RWPE2 (cell line): Measurements from ENCODE around the gene GRID2.

Source experiments
- ATAC-seq: fragments of 200-7000 bp; cut with Tn5 transposase; 3 replicates; pipeline ENCODE4 v1.9.1; 2021; ENCODE audit warnings: low read depth
- DNase-seq: peaks from one replicate; pipeline ENCODE4 v3.0.0-alpha.2; 2020; ENCODE audit warnings: low spot score
- H3K27ac ChIP-seq: fragments of 450-650 bp; 2 replicates; pipeline ENCODE4 v1.5.1; 2017; ENCODE audit warnings: mild to moderate bottlenecking; ENCODE audit not compliant: poor library complexity, severe bottlenecking
- H3K27me3 ChIP-seq: fragments of 250-450 bp; sonication (Bioruptor Pico); 2 replicates; pipeline ENCODE4 v1.5.1; 2021; ENCODE audit warnings: mild to moderate bottlenecking, moderate library complexity; ENCODE audit not compliant: insufficient read depth, poor library complexity, severe bottlenecking
- H3K36me3 ChIP-seq: fragments of 250-450 bp; sonication (Bioruptor Pico); 2 replicates; pipeline ENCODE4 v1.5.1; 2020; ENCODE audit warnings: low read depth, mild to moderate bottlenecking, moderate library complexity
- H3K4me1 ChIP-seq: fragments of 250-450 bp; sonication (Bioruptor Pico); 2 replicates; pipeline ENCODE4 v1.5.1; 2021; ENCODE audit warnings: mild to moderate bottlenecking, moderate library complexity; ENCODE audit not compliant: insufficient read depth, poor library complexity, severe bottlenecking
- H3K4me3 ChIP-seq: fragments of 250-450 bp; sonication (Bioruptor Pico); 2 replicates; pipeline ENCODE4 v1.5.1; 2021; ENCODE audit warnings: mild to moderate bottlenecking, moderate library complexity; ENCODE audit not compliant: severe bottlenecking
- H3K9me3 ChIP-seq: fragments of 250-450 bp; sonication (Bioruptor Pico); 2 replicates; pipeline ENCODE4 v1.5.1; 2021; ENCODE audit warnings: mild to moderate bottlenecking, moderate library complexity; ENCODE audit not compliant: severe bottlenecking
- TF ChIP-seq, protein P1 (sequence below): fragments of 450-650 bp; IDR thresholded peaks from one replicate; pipeline ENCODE4 v1.5.1; 2017; ENCODE audit warnings: mild to moderate bottlenecking, moderate library complexity; ENCODE audit not compliant: poor library complexity, severe bottlenecking

Gene GRID2

DNA sequence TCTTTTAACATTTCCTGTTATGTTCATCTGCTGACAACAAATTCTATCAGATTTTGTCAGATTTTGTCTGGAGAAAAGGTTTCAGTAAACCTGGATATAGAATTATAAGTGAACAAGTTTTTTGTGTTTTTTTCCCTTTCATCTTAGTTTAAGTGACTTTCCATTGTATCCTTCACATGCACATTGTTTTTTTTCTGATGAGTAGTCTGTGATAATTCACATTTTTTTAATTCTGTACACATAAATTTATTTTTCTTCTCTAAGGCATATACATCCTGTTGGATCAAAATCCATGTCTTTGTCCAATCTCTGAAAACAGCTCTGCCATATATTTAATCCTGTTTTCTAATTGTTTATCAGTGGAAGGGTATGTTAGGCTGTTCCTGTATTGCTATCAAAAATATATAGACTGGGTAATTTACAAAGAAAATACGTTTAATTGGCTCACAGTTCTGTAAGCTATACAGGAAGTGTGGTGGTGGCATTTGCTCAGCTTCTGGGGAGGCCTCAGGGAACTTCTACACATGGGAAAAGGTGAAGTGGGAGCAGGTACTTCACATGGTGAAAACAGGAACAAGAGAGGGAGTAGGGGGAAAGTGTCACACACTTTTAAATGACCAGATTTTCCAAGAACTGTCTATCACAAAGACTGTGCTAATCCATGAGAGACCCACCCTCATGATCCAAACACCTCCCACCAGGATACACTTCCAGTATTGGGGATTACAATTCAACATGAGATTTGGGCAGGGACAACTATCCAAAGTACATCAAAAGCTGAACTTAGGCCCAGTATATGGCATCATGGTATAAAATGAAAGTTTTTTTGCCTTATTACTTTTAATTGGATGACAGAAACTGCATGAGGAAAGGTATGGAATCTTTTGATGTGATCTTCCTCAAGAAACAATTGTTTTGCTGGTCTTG lies 45.6 kb upstream of the GRID2 start:
- Histone ChIP-seq H3K27ac (no peak overlapping the region), H3K27me3 (no peaks in the 10 kb centered on the region), H3K36me3 (no peaks in the 10 kb centered on the region), H3K4me3 (no peak overlapping the region), H3K4me1 (no peaks in the 10 kb centered on the region), H3K9me3 (no peaks in the 10 kb centered on the region)
- ATAC-seq (no peak), DNase-seq (no peak)
- TF ChIP-seq, protein P1, sequence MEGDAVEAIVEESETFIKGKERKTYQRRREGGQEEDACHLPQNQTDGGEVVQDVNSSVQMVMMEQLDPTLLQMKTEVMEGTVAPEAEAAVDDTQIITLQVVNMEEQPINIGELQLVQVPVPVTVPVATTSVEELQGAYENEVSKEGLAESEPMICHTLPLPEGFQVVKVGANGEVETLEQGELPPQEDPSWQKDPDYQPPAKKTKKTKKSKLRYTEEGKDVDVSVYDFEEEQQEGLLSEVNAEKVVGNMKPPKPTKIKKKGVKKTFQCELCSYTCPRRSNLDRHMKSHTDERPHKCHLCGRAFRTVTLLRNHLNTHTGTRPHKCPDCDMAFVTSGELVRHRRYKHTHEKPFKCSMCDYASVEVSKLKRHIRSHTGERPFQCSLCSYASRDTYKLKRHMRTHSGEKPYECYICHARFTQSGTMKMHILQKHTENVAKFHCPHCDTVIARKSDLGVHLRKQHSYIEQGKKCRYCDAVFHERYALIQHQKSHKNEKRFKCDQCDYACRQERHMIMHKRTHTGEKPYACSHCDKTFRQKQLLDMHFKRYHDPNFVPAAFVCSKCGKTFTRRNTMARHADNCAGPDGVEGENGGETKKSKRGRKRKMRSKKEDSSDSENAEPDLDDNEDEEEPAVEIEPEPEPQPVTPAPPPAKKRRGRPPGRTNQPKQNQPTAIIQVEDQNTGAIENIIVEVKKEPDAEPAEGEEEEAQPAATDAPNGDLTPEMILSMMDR: no peak

DNA sequence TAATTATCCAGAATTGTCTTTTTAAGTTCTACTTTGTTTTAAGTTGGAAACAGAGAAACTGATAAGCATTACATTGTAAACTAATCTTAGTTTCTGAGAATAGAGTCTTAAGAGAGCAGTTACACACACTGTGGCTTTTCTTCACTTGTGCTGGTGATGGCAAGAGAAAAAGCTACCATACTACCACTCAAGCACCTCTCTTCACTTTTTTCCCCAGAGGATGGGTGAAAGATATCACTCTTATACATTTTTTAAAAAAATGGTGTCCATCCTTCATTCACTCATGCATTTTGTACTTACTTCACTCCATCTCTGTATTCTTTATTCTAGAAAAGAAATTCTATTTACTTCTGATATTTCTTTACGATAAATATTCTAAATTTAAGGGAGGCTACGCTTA lies 42.5 kb upstream of the GRID2 start:
- ATAC-seq (no peak), DNase-seq (no peak)
- no peaks in the 10 kb centered on the region for H3K9me3 ChIP-seq
- no peaks in the 10 kb centered on the region for H3K27me3 ChIP-seq
- no peaks in the 10 kb centered on the region for H3K4me1 ChIP-seq
- no peak overlapping the region for H3K4me3 ChIP-seq
- TF ChIP-seq, protein P1: no peak
- no peaks in the 10 kb centered on the region for H3K36me3 ChIP-seq
- H3K27ac ChIP-seq: no peak overlapping the region

GRCh38 chr4:92262371-92262770 lies 41.4 kb upstream of the GRID2 start:
- Histone ChIP-seq H3K27ac (no peak overlapping the region), H3K36me3 (no peaks in the 10 kb centered on the region), H3K4me3 (no peak overlapping the region), H3K27me3 (no peaks in the 10 kb centered on the region), H3K9me3 (no peaks in the 10 kb centered on the region), H3K4me1 (no peaks in the 10 kb centered on the region)
- TF ChIP-seq, protein P1: no peak
- ATAC-seq (no peak), DNase-seq (no peak)

- Histone ChIP-seq H3K4me1 (no peaks in the 10 kb centered on the region), H3K9me3 (no peaks in the 10 kb centered on the region), H3K4me3 (no peak overlapping the region), H3K27ac (no peak overlapping the region), H3K36me3 (no peaks in the 10 kb centered on the region), H3K27me3 (no peaks in the 10 kb centered on the region)
- TF ChIP-seq, protein P1: no peak
- no peak for DNase-seq
- no peak for ATAC-seq
Measured at GRCh38 chr4:92263010-92263409, 40.8 kb upstream of the GRID2 start.

- Histone ChIP-seq H3K36me3 (no peaks in the 10 kb centered on the region), H3K27ac (no peak overlapping the region), H3K4me1 (no peaks in the 10 kb centered on the region), H3K9me3 (no peaks in the 10 kb centered on the region), H3K4me3 (no peak overlapping the region), H3K27me3 (no peaks in the 10 kb centered on the region)
- ATAC-seq (no peak), DNase-seq (no peak)
- TF ChIP-seq, protein P1: no peak
Measured at GRCh38 chr4:92263575-92263974, 40.2 kb upstream of the GRID2 start.
